HL-60/S4 treated with retinoic acid at 250 ng/mL for 4 days and 3 days (cell line): ENCODE measurements around the gene VIPR2.
"Not testable (repeated sequence)": the region's sequence is repeated elsewhere in the genome, so short reads cannot be mapped to it uniquely, and the experiment has no call there.

Experiments used
- in situ Hi-C: fragments of 300-500 bp; cut with MboI; formaldehyde crosslinking; loops from 2 replicates; pipeline ENCODE4 v1.7.0; 2022; ENCODE audit warnings: low sequenced_read_pairs

Gene VIPR2

GRCh38 chr7:159094023-159094740 is 50.5 kb downstream of the VIPR2 start:
- in situ Hi-C loops: no loop called here

GRCh38 chr7:159093351-159093971 is 51.2 kb downstream of the VIPR2 start:
- in situ Hi-C loops: no loop called here

GRCh38 chr7:159092701-159093121 is 52.0 kb downstream of the VIPR2 start:
- in situ Hi-C loops: no loop called here

GRCh38 chr7:159091480-159092475 is 52.9 kb downstream of the VIPR2 start:
- in situ Hi-C loops: no loop called here

- in situ Hi-C loops: no loop called here
Measured at GRCh38 chr7:159091041-159091440, 53.6 kb downstream of the VIPR2 start.

- in situ Hi-C loops: no loop called here
Measured at GRCh38 chr7:159088016-159088865, 56.4 kb downstream of the VIPR2 start.

GRCh38 chr7:159086301-159086925 is 58.3 kb downstream of the VIPR2 start:
- in situ Hi-C loops: no loop called here

GRCh38 chr7:159084069-159084801 is 60.4 kb downstream of the VIPR2 start:
- in situ Hi-C loops: no loop called here

- in situ Hi-C loops: no loop called here
Measured at GRCh38 chr7:159083698-159084068, 61.0 kb downstream of the VIPR2 start.

GRCh38 chr7:159083001-159083697 is 61.5 kb downstream of the VIPR2 start:
- in situ Hi-C loops: no loop called here

GRCh38 chr7:159082075-159082474 is 62.6 kb downstream of the VIPR2 start:
- in situ Hi-C loops: not testable (repeated sequence)

- in situ Hi-C loops: no loop called here
Measured at GRCh38 chr7:159078911-159079270, 65.8 kb downstream of the VIPR2 start.

GRCh38 chr7:159078193-159078910 is 66.3 kb downstream of the VIPR2 start:
- in situ Hi-C loops: no loop called here

GRCh38 chr7:159076333-159076732 is 68.3 kb downstream of the VIPR2 start:
- in situ Hi-C loops: no loop called here

- in situ Hi-C loops: no loop called here
Measured at GRCh38 chr7:159075563-159076238, 69.0 kb downstream of the VIPR2 start.

- in situ Hi-C loops: no loop called here
Measured at GRCh38 chr7:159071260-159071659, 73.4 kb downstream of the VIPR2 start.

- in situ Hi-C loops: no loop called here
Measured at GRCh38 chr7:159070431-159071148, 74.1 kb downstream of the VIPR2 start.
